GM23338 (cell line): ENCODE measurements around the gene GPT2. TPM values are rescaled to one million over a fixed set of nuclear protein-coding genes. Genes with fewer than 3 reads are reported as not detected.

ENCODE experiments used
- ATAC-seq: fragments of 200-7000 bp; cut with Tn5 transposase; 3 replicates; pipeline ENCODE4 v1.9.1; 2020
- DNase-seq: peaks from one replicate; pipeline ENCODE4 v3.0.0-alpha.2; 2015; ENCODE audit warnings: low spot score
- H2AFZ ChIP-seq: fragments of 200-600 bp; sonication (generic); 2 replicates; pipeline ENCODE4 v1.8.0; 2016; ENCODE audit warnings: antibody characterized with exemption, mild to moderate bottlenecking, moderate library complexity
- H3F3A ChIP-seq: fragments of 200-600 bp; sonication (generic); replicated peaks from 2 replicates; pipeline ENCODE4 v1.8.0; 2017; ENCODE audit warnings: antibody characterized with exemption, mixed run types, low read depth
- H3K27ac ChIP-seq: fragments of 200-600 bp; sonication (generic); 2 replicates; pipeline ENCODE4 v1.6.1; 2016; ENCODE audit warnings: low read depth
- H3K27me3 ChIP-seq: fragments of 200-600 bp; sonication (generic); 2 replicates; pipeline ENCODE4 v1.8.0; 2016; ENCODE audit warnings: mild to moderate bottlenecking, mixed run types, moderate library complexity; ENCODE audit not compliant: insufficient read depth
- H3K36me3 ChIP-seq: fragments of 200-600 bp; sonication (generic); 2 replicates; pipeline ENCODE4 v1.8.0; 2016; ENCODE audit warnings: mild to moderate bottlenecking; ENCODE audit not compliant: insufficient read depth
- H3K4me1 ChIP-seq: fragments of 200-600 bp; sonication (generic); 2 replicates; pipeline ENCODE4 v1.8.0; 2016; ENCODE audit warnings: mild to moderate bottlenecking, moderate library complexity; ENCODE audit not compliant: insufficient read depth
- H3K4me2 ChIP-seq: fragments of 200-600 bp; sonication (generic); 2 replicates; pipeline ENCODE4 v1.7.1; 2017; ENCODE audit warnings: mixed run types
- H3K4me3 ChIP-seq: fragments of 200-600 bp; sonication (generic); 2 replicates; pipeline ENCODE4 v1.6.1; 2016; ENCODE audit warnings: mixed run types
- H3K79me2 ChIP-seq: fragments of 200-600 bp; sonication (generic); replicated peaks from 2 replicates; pipeline ENCODE4 v1.8.0; 2017; ENCODE audit warnings: mild to moderate bottlenecking; ENCODE audit not compliant: insufficient read depth
- H3K9me2 ChIP-seq: fragments of 200-600 bp; sonication (generic); 2 replicates; pipeline ENCODE4 v1.8.0; 2017; ENCODE audit not compliant: insufficient read depth
- H4K20me1 ChIP-seq: fragments of 200-600 bp; sonication (generic); replicated peaks from 2 replicates; pipeline ENCODE4 v1.8.0; 2017; ENCODE audit warnings: mild to moderate bottlenecking; ENCODE audit not compliant: insufficient read depth
- H3K27ac Mint-ChIP-seq: 2 replicates; pipeline ENCODE4 v1.8.0; 2020; ENCODE audit warnings: inconsistent platforms, mild to moderate bottlenecking, moderate library complexity, mixed read lengths
- H3K27me3 Mint-ChIP-seq: 3 replicates; pipeline ENCODE4 v1.8.0; 2022; ENCODE audit warnings: low read depth, mild to moderate bottlenecking, moderate library complexity, mixed read lengths, inconsistent platforms; ENCODE audit not compliant: insufficient read depth, poor library complexity
- H3K36me3 Mint-ChIP-seq: 3 replicates; pipeline ENCODE4 v1.8.0; 2021; ENCODE audit warnings: low read depth, mild to moderate bottlenecking, inconsistent platforms, moderate library complexity, mixed read lengths
- H3K4me1 Mint-ChIP-seq: 3 replicates; pipeline ENCODE4 v1.8.0; 2020; ENCODE audit warnings: mild to moderate bottlenecking, inconsistent platforms, mixed read lengths
- H3K4me3 Mint-ChIP-seq: 3 replicates; pipeline ENCODE4 v1.8.0; 2021; ENCODE audit warnings: moderate library complexity, mild to moderate bottlenecking, inconsistent platforms, mixed read lengths
- H3K9me3 Mint-ChIP-seq: 3 replicates; pipeline ENCODE4 v1.8.0; 2020; ENCODE audit warnings: moderate library complexity, mild to moderate bottlenecking, inconsistent platforms, mixed read lengths
- CREB1 ChIP-seq: fragments of 250-450 bp; sonication (Bioruptor Pico); IDR thresholded peaks from 2 replicates; pipeline ENCODE4 v1.5.0; 2020; ENCODE audit warnings: low read depth, mild to moderate bottlenecking, moderate library complexity
- CTCF ChIP-seq, 2 experiments: fragments of 200-600 bp in 1 of 2; sonication (generic) in 1 of 2; conservative IDR thresholded peaks; 2 replicates each; pipeline versions ENCODE4 v1.5.1 to v1.6.1; 2016 to 2017; ENCODE audit warnings: antibody characterized with exemption in 2 of 2, low read depth in 2 of 2, mild to moderate bottlenecking in 2 of 2, moderate library complexity in 1 of 2
- EZH2 ChIP-seq: fragments of 200-600 bp; sonication (generic); IDR thresholded peaks from one replicate; pipeline ENCODE4 v1.8.0; 2017; ENCODE audit warnings: antibody characterized with exemption, mild to moderate bottlenecking, low read depth; ENCODE audit not compliant: unreplicated experiment
- EZH2phosphoT487 ChIP-seq: fragments of 200-600 bp; sonication (generic); IDR thresholded peaks from one replicate; pipeline ENCODE4 v1.8.1; 2018; ENCODE audit warnings: antibody characterized with exemption; ENCODE audit not compliant: unreplicated experiment
- JUNB ChIP-seq: IDR thresholded peaks from one replicate; pipeline ENCODE4 v1.6.1; 2016; ENCODE audit warnings: antibody characterized with exemption; ENCODE audit not compliant: unreplicated experiment
- NANOG ChIP-seq: IDR thresholded peaks from 2 replicates; pipeline ENCODE4 v1.6.1; 2016; ENCODE audit warnings: antibody characterized with exemption, borderline replicate concordance
- POLR2AphosphoS5 ChIP-seq: IDR thresholded peaks from 2 replicates; pipeline ENCODE4 v1.6.1; 2016; ENCODE audit warnings: antibody characterized with exemption, low read depth
- STAT1 ChIP-seq: IDR thresholded peaks from one replicate; pipeline ENCODE4 v1.6.1; 2016; ENCODE audit warnings: antibody characterized with exemption; ENCODE audit not compliant: unreplicated experiment
- ZNF114 ChIP-seq: fragments of 250-450 bp; sonication (Bioruptor Pico); IDR thresholded peaks from 2 replicates; pipeline ENCODE4 v1.5.0; 2020; ENCODE audit warnings: mild to moderate bottlenecking, moderate library complexity
- ZNF331 ChIP-seq: fragments of 250-450 bp; sonication (Bioruptor Pico); IDR thresholded peaks from 2 replicates; pipeline ENCODE4 v1.5.0; 2020; ENCODE audit warnings: low read depth, mild to moderate bottlenecking, moderate library complexity
- ZNF462 ChIP-seq: fragments of 250-450 bp; sonication (Bioruptor Pico); IDR thresholded peaks from 2 replicates; pipeline ENCODE4 v1.5.0; 2020; ENCODE audit warnings: mild to moderate bottlenecking, moderate library complexity
- polyA plus RNA-seq: library from polyadenylated mRNA; unstranded; fragments of >200 nt; fragmentation: Nextera tagmentation; extraction: Ambion mirVana; gene quantifications from 2 replicates; pipeline ENCODE4 v1.2.1, GENCODE V29; 2016
- total RNA-seq: library from RNA; depleted of rRNA; stranded (reverse); fragments of >200 nt; shearing (Covaris generic); gene quantifications from 2 replicates; pipeline ENCODE4 v1.2.3, GENCODE V29; 2014
- TF ChIP-seq, protein P1 (sequence below): IDR thresholded peaks from 2 replicates; pipeline ENCODE4 v1.6.1; 2016; ENCODE audit warnings: antibody characterized with exemption

GPT2 gene
- total and polyA plus RNA-seq, 2 experiments from 2014 or later = 48.5 to 81.0 TPM

- Histone ChIP-seq H3K4me2 (no peak overlapping the region), H2AFZ (peak overlapping the region; percentile 97), H3K36me3 (no peaks in the 10 kb centered on the region), H3F3A (0 out of 2 replicates have a peak, but pooled peaks cover 4% of the 10 kb centered on the region), H3K4me1 (no peaks in the 10 kb centered on the region), H3K4me3 (no peak overlapping the region), H3K27ac (no peak overlapping the region), H3K79me2 (no peaks in the 10 kb centered on the region), H3K27me3 (no peaks in the 10 kb centered on the region), H4K20me1 (no peaks in the 10 kb centered on the region), H3K9me2 (no peaks in the 10 kb centered on the region)
- DNase-seq = no peak
- peaks cover 2% of the 10 kb centered on the region for H3K27me3 Mint-ChIP-seq
- no peaks in the 10 kb centered on the region for H3K4me1 Mint-ChIP-seq
- ATAC-seq = no peak
- H3K4me3 Mint-ChIP-seq = no peak overlapping the region
- no peak for TF ChIP-seq POLR2AphosphoS5
- TF ChIP-seq STAT1 = no peak
- TF ChIP-seq CTCF (conservative IDR thresholded peaks at IDR 0.05; ENCODE audit: low read depth in 2 of 2) = no peak
- TF ChIP-seq JUNB = no peak
- no peak for TF ChIP-seq EZH2phosphoT487
- TF ChIP-seq, protein P1, sequence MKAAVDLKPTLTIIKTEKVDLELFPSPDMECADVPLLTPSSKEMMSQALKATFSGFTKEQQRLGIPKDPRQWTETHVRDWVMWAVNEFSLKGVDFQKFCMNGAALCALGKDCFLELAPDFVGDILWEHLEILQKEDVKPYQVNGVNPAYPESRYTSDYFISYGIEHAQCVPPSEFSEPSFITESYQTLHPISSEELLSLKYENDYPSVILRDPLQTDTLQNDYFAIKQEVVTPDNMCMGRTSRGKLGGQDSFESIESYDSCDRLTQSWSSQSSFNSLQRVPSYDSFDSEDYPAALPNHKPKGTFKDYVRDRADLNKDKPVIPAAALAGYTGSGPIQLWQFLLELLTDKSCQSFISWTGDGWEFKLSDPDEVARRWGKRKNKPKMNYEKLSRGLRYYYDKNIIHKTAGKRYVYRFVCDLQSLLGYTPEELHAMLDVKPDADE = no peak
- TF ChIP-seq NANOG = no peak
- TF ChIP-seq ZNF331 = no peak
- no peak for TF ChIP-seq ZNF114 (CRISPR knock-in tag)
- no peak for TF ChIP-seq EZH2
- H3K36me3 Mint-ChIP-seq = 0 out of 3 replicates have a peak, but pooled peaks cover 3% of the 10 kb centered on the region
- peaks cover 14% of the 10 kb centered on the region for H3K9me3 Mint-ChIP-seq
- H3K27ac Mint-ChIP-seq = no peak overlapping the region
Measured at GRCh38 chr16:46839986-46840443, 44.1 kb upstream of the GPT2 start.

DNA sequence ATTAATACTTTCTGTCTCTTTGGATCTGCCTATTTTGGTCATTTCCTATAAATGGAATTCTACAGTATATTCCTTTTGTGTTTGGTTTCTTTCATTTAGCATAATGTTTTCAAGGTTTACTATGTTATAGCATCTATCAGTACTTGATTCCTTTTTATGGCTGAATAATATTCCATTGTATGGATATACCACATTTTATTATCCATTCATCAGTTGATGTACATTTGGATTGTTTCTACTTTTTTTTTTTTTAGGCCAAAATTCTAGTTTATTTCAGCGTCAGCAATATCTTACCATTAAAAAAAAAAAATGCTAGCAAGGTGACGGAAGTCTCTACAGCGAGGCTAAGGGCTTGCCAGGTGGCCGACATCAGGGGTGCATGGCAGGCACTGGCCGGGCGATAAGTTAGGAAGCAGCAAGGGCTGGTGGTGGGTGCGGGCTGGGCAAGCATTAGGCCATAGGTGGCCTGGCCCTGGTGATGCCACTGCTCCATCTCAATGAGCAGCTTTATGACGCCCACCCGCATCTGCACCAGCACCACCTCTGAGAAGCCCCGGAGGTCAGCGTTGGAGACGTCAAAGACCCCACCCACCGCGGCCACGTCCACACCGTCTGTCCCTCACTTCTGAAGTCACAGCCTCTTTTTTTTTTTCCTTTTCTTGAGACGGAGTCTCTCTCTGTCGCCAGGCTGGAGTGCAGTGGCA lies 41.8 kb upstream of the GPT2 start:
- H3K9me3 Mint-ChIP-seq = peaks cover 14% of the 10 kb centered on the region
- no peak for TF ChIP-seq EZH2phosphoT487
- no peak for TF ChIP-seq JUNB
- TF ChIP-seq ZNF462 = no peak
- TF ChIP-seq CREB1 (CRISPR knock-in tag) = no peak

More for the DNA sequence above, 41.8 kb upstream of the GPT2 start:
- no peaks in the 10 kb centered on the region for H3K36me3 ChIP-seq
- no peaks in the 10 kb centered on the region for H3K4me1 Mint-ChIP-seq
- 0 out of 2 replicates have a peak, but pooled peaks cover 4% of the 10 kb centered on the region for H3F3A ChIP-seq
- H3K4me2 ChIP-seq = no peak overlapping the region
- no peak for ATAC-seq
- DNase-seq = no peak
- no peak overlapping the region for H3K27ac ChIP-seq
- no peak overlapping the region for H2AFZ ChIP-seq
- H3K79me2 ChIP-seq = no peaks in the 10 kb centered on the region
- H3K4me3 Mint-ChIP-seq = no peak overlapping the region
- peaks cover 2% of the 10 kb centered on the region for H3K27me3 Mint-ChIP-seq
- no peak overlapping the region for H3K4me3 ChIP-seq
- no peaks in the 10 kb centered on the region for H4K20me1 ChIP-seq
- no peaks in the 10 kb centered on the region for H3K9me2 ChIP-seq
- H3K27me3 ChIP-seq = no peaks in the 10 kb centered on the region
- H3K36me3 Mint-ChIP-seq = 0 out of 3 replicates have a peak, but pooled peaks cover 3% of the 10 kb centered on the region
- no peaks in the 10 kb centered on the region for H3K4me1 ChIP-seq
- H3K27ac Mint-ChIP-seq = no peak overlapping the region
